Measurements from ENCODE around the gene GGPS1.

- TF ChIP-seq POLR2A (IDR thresholded peaks at IDR 0.05): no peak
- no peak for TF ChIP-seq CTCF (IDR thresholded peaks at IDR 0.05)
These were observed 20.9 kb upstream of the GGPS1 start for GRCh38 chr1:235307158-235308124.

Measured in lower leg skin (tissue), 3 donors.